Activated CD4-positive, alpha-beta T cell treated with anti-CD3 and anti-CD28 coated beads for 4 hours (primary cell): ENCODE data around the gene CLCN3.
"Not testable (repeated sequence)": the region's sequence is repeated elsewhere in the genome, so short reads cannot be mapped to it uniquely, and the experiment has no call there.

ENCODE experiments used
- DNase-seq, 2 donors: peaks; one replicate each; pipeline ENCODE4 v3.0.0-alpha.2; 2020

Gene CLCN3

GRCh38 chr4:169618286-169618685 is 2.1 kb upstream of the CLCN3 start:
- DNase-seq, result no peak

GRCh38 chr4:169618986-169619385 is 1.4 kb upstream of the CLCN3 start:
- DNase-seq, result no peak

- DNase-seq, result peak; percentile 42 to 51
Observed at GRCh38 chr4:169619518-169619957, 840 bp upstream of the CLCN3 start.

- DNase-seq, result no peak
Observed at GRCh38 chr4:169620880-169621248, 486 bp downstream of the CLCN3 start.

GRCh38 chr4:169621731-169622492 is 1.5 kb downstream of the CLCN3 start:
- DNase-seq, result peak; percentile 27 to 31

- DNase-seq, result no peak
Observed at GRCh38 chr4:169622566-169622965, 2.2 kb downstream of the CLCN3 start.

GRCh38 chr4:169624012-169624411 is 3.6 kb downstream of the CLCN3 start:
- DNase-seq, result not testable (repeated sequence)

GRCh38 chr4:169625886-169626285 is 5.5 kb downstream of the CLCN3 start:
- no peak for DNase-seq

- DNase-seq, result no peak
Observed at GRCh38 chr4:169626331-169627282, 6.2 kb downstream of the CLCN3 start.

GRCh38 chr4:169627307-169627706 is 6.9 kb downstream of the CLCN3 start:
- DNase-seq, result no peak

GRCh38 chr4:169628579-169628978 is 8.2 kb downstream of the CLCN3 start:
- DNase-seq, result no peak

- DNase-seq, result no peak
Observed at GRCh38 chr4:169630069-169630468, 9.7 kb downstream of the CLCN3 start.

- DNase-seq, result no peak
Observed at GRCh38 chr4:169632896-169633295, 12.5 kb downstream of the CLCN3 start.

- no peak for DNase-seq
Observed at GRCh38 chr4:169634975-169635374, 14.6 kb downstream of the CLCN3 start.

- DNase-seq, result no peak
Observed at GRCh38 chr4:169640261-169640870, 20.0 kb downstream of the CLCN3 start.

- DNase-seq, result no peak
Observed at GRCh38 chr4:169644802-169645201, 24.4 kb downstream of the CLCN3 start.

GRCh38 chr4:169645627-169646026 is 25.2 kb downstream of the CLCN3 start:
- no peak for DNase-seq

GRCh38 chr4:169649545-169650226 is 29.3 kb downstream of the CLCN3 start:
- DNase-seq, result no peak

GRCh38 chr4:169650227-169650936 is 30.0 kb downstream of the CLCN3 start:
- DNase-seq, result no peak

GRCh38 chr4:169652535-169652934 is 32.2 kb downstream of the CLCN3 start:
- DNase-seq, result no peak

- DNase-seq, result no peak
Observed at GRCh38 chr4:169655401-169655800, 35.0 kb downstream of the CLCN3 start.

- no peak for DNase-seq
Observed at GRCh38 chr4:169657470-169658107, 37.2 kb downstream of the CLCN3 start.
